ENCODE data around the gene DGKG. TPM values are rescaled to one million over a fixed set of nuclear protein-coding genes. Genes with fewer than 3 reads are reported as not detected.

DGKG gene
- total and polyA plus RNA-seq, 2 of the 8 experiments (the other 6 are each of a cell fraction or from before 2014, with no cell fraction given), result 0.30 to 0.48 TPM

DNA sequence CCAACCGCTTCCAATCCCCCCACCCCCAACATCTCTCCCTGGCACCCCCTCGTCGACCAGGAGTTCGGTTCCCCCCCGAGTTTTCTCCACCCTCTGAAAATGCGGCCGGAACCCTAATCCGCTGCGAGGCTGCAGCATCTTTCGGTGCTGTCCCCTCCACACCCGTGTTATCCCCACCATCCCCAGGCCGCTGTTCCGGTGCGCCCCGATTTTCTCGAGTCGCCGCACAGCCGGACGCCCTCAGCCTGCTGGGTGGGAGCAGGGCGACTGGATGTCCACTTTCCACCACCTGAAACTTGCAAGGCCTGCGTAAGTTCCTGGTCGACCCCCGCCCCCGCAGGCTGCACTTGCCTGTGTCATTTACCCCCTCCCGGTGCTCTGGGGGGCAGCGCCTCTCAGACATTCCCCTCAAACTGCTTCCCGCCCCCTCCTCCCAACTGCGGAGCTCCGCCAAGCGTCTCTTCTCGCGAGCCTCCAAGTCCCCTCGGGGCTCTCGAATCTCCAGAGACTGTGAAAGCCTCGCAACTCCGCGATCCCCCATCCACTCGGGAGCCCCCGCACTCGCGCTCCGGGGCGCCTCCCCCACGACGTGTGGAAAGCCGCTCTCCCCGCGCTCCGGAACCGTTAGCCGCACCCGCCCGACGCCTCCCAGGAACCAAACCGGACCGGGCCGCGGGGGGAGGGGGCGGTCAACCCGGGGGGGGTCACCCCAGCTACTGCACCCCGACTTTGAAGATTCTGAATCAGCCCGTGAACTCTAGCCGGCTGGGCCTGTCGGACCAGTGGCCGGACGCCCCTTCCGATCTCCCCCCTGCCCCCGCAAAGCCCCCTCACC, 253.7 kb downstream of the DGKG start (continued):
- TF ChIP-seq EGR1 (IDR thresholded peaks at IDR 0.05; ENCODE audit: borderline replicate concordance, low read depth, low read length) (peak; percentile 51; the same call in 1 of the 2 replicates), GTF2F1 (IDR thresholded peaks at IDR 0.05; ENCODE audit: borderline replicate concordance, low read depth, low read length) (no peak), TEAD4 (IDR thresholded peaks at IDR 0.05; ENCODE audit: low read depth, low read length) (0 out of 2 replicates have a peak, but pooled peaks have one; percentile 7), HDAC2 (IDR thresholded peaks at IDR 0.05; ENCODE audit: borderline replicate concordance in 1 of 2, low read depth in 2 of 2, low read length in 2 of 2) (no peak), KDM1A (IDR thresholded peaks at IDR 0.05; ENCODE audit: borderline replicate concordance, low read length) (0 out of 2 replicates have a peak, but pooled peaks have one; percentile 19), BRCA1 (IDR thresholded peaks at IDR 0.05; ENCODE audit: low read depth, low read length) (peak; percentile 71), CHD2 (IDR thresholded peaks at IDR 0.05; ENCODE audit: low read length) (peak; percentile 89), CREB1 (IDR thresholded peaks at IDR 0.05) (0 out of 2 replicates have a peak, but pooled peaks have one; percentile 41), HDAC6 (IDR thresholded peaks at IDR 0.05; ENCODE audit: low read depth, low read length) (no peak), PHF8 (conservative IDR thresholded peaks at IDR 0.05; ENCODE audit: low read depth, low read length) (peak; percentile 44; the same call in 1 of the 2 replicates)
